ENCODE data around the gene SLC19A1.

Gene SLC19A1

GRCh38 chr21:45466330-45467220 is 75.7 kb downstream of the SLC19A1 start:
- no peak for TF ChIP-seq CEBPB (IDR thresholded peaks at IDR 0.05)
- no peak for TF ChIP-seq ZBTB7A (IDR thresholded peaks at IDR 0.05; ENCODE audit: low read depth)
- no peak for TF ChIP-seq TEAD4 (IDR thresholded peaks at IDR 0.05)
- TF ChIP-seq TCF12 (IDR thresholded peaks at IDR 0.05; ENCODE audit: low read depth): no peak
- no peak for TF ChIP-seq FOXM1 (IDR thresholded peaks at IDR 0.05; ENCODE audit: borderline replicate concordance, low read depth)
- no peak for TF ChIP-seq EP300 (IDR thresholded peaks at IDR 0.05; ENCODE audit: borderline replicate concordance)
- TF ChIP-seq USF1 (IDR thresholded peaks at IDR 0.05): no peak
- no peak for TF ChIP-seq REST (IDR thresholded peaks at IDR 0.05; ENCODE audit: low read depth)
- TF ChIP-seq RAD21 (IDR thresholded peaks at IDR 0.05; ENCODE audit: low read depth): no peak
- no peak for TF ChIP-seq YY1 (IDR thresholded peaks at IDR 0.05; ENCODE audit: low read depth)
- no peak for TF ChIP-seq NFIC (IDR thresholded peaks at IDR 0.05)

GRCh38 chr21:45465611-45466329 is 76.5 kb downstream of the SLC19A1 start:
- TF ChIP-seq TEAD4 (IDR thresholded peaks at IDR 0.05) (no peak), CEBPB (IDR thresholded peaks at IDR 0.05) (no peak)

- TF ChIP-seq TEAD4 (IDR thresholded peaks at IDR 0.05): no peak
- TF ChIP-seq TCF12 (IDR thresholded peaks at IDR 0.05; ENCODE audit: low read depth): no peak
Observed at GRCh38 chr21:45465105-45465504, 77.1 kb downstream of the SLC19A1 start.

GRCh38 chr21:45464309-45464708 is 77.9 kb downstream of the SLC19A1 start:
- no peak for TF ChIP-seq EP300 (IDR thresholded peaks at IDR 0.05; ENCODE audit: borderline replicate concordance)
- TF ChIP-seq MAX (IDR thresholded peaks at IDR 0.05): no peak
- TF ChIP-seq TEAD4 (IDR thresholded peaks at IDR 0.05): no peak
- TF ChIP-seq ZBTB7A (IDR thresholded peaks at IDR 0.05; ENCODE audit: low read depth): no peak
- TF ChIP-seq YY1 (IDR thresholded peaks at IDR 0.05; ENCODE audit: low read depth): no peak
- TF ChIP-seq FOXM1 (IDR thresholded peaks at IDR 0.05; ENCODE audit: borderline replicate concordance, low read depth): no peak
- TF ChIP-seq USF1 (IDR thresholded peaks at IDR 0.05): no peak
- no peak for TF ChIP-seq CEBPB (IDR thresholded peaks at IDR 0.05)
- no peak for TF ChIP-seq CREB1 (IDR thresholded peaks at IDR 0.05; ENCODE audit: low read depth)
- no peak for TF ChIP-seq TAF1 (IDR thresholded peaks at IDR 0.05; ENCODE audit: low read depth)
- TF ChIP-seq NFIC (IDR thresholded peaks at IDR 0.05): no peak
- TF ChIP-seq REST (IDR thresholded peaks at IDR 0.05; ENCODE audit: low read depth): no peak
- TF ChIP-seq EGR1 (IDR thresholded peaks at IDR 0.05): no peak
- no peak for TF ChIP-seq TCF12 (IDR thresholded peaks at IDR 0.05; ENCODE audit: low read depth)
- TF ChIP-seq RAD21 (IDR thresholded peaks at IDR 0.05; ENCODE audit: low read depth): no peak

GRCh38 chr21:45463871-45464270 is 78.4 kb downstream of the SLC19A1 start:
- no peak for TF ChIP-seq TEAD4 (IDR thresholded peaks at IDR 0.05)
- no peak for TF ChIP-seq TCF12 (IDR thresholded peaks at IDR 0.05; ENCODE audit: low read depth)
- no peak for TF ChIP-seq EP300 (IDR thresholded peaks at IDR 0.05; ENCODE audit: borderline replicate concordance)
- no peak for TF ChIP-seq CREB1 (IDR thresholded peaks at IDR 0.05; ENCODE audit: low read depth)
- TF ChIP-seq NFIC (IDR thresholded peaks at IDR 0.05): no peak
- TF ChIP-seq MAX (IDR thresholded peaks at IDR 0.05): no peak
- TF ChIP-seq YY1 (IDR thresholded peaks at IDR 0.05; ENCODE audit: low read depth): no peak
- no peak for TF ChIP-seq RAD21 (IDR thresholded peaks at IDR 0.05; ENCODE audit: low read depth)
- no peak for TF ChIP-seq USF1 (IDR thresholded peaks at IDR 0.05)
- TF ChIP-seq CEBPB (IDR thresholded peaks at IDR 0.05): no peak
- no peak for TF ChIP-seq FOXM1 (IDR thresholded peaks at IDR 0.05; ENCODE audit: borderline replicate concordance, low read depth)
- no peak for TF ChIP-seq ZBTB7A (IDR thresholded peaks at IDR 0.05; ENCODE audit: low read depth)
- TF ChIP-seq EGR1 (IDR thresholded peaks at IDR 0.05): no peak
- TF ChIP-seq REST (IDR thresholded peaks at IDR 0.05; ENCODE audit: low read depth): no peak
- TF ChIP-seq TAF1 (IDR thresholded peaks at IDR 0.05; ENCODE audit: low read depth): no peak

Measured in Ishikawa (cell line).